IgD-negative memory B cell (primary cell): ENCODE measurements around the gene SERHL2. TPM values are rescaled to one million over a fixed set of nuclear protein-coding genes. Genes with fewer than 3 reads are reported as not detected.
"Not testable (repeated sequence)": the region's sequence is repeated elsewhere in the genome, so short reads cannot be mapped to it uniquely, and the experiment has no call there.

ENCODE experiments used
- H3K27ac Mint-ChIP-seq, 3 donors: one replicate each; pipeline ENCODE4 v1.8.0; 2020 to 2022; ENCODE audit warnings: mild to moderate bottlenecking in 3 of 3, mixed read lengths in 3 of 3, moderate library complexity in 1 of 3
- H3K27me3 Mint-ChIP-seq: one replicate; pipeline ENCODE4 v1.8.0; 2021; ENCODE audit warnings: mixed read lengths
- H3K36me3 Mint-ChIP-seq: one replicate; pipeline ENCODE4 v1.8.0; 2020; ENCODE audit warnings: mild to moderate bottlenecking, mixed read lengths
- H3K4me1 Mint-ChIP-seq, 3 donors: one replicate each; pipeline ENCODE4 v1.8.0; 2020 to 2022; ENCODE audit warnings: mixed read lengths in 3 of 3, mild to moderate bottlenecking in 1 of 3
- H3K4me3 Mint-ChIP-seq, 4 donors: one replicate each; pipeline ENCODE4 v1.8.0; 2020 to 2022; ENCODE audit warnings: mild to moderate bottlenecking in 4 of 4, mixed read lengths in 4 of 4, moderate library complexity in 3 of 4
- H3K9me3 Mint-ChIP-seq, 3 donors: one replicate each; pipeline ENCODE4 v1.8.0; 2020 to 2021; ENCODE audit warnings: mixed read lengths in 3 of 3, mild to moderate bottlenecking in 1 of 3
- polyA plus RNA-seq: library from polyadenylated mRNA; unstranded; fragments of 300-500 nt; fragmentation: Illumina TruSeq; gene quantifications from one replicate; pipeline ENCODE4 v1.2.3, GENCODE V29; 2021

SERHL2 gene
- polyA plus RNA-seq, 1 donor from 2014 or later = 4.5 TPM

DNA sequence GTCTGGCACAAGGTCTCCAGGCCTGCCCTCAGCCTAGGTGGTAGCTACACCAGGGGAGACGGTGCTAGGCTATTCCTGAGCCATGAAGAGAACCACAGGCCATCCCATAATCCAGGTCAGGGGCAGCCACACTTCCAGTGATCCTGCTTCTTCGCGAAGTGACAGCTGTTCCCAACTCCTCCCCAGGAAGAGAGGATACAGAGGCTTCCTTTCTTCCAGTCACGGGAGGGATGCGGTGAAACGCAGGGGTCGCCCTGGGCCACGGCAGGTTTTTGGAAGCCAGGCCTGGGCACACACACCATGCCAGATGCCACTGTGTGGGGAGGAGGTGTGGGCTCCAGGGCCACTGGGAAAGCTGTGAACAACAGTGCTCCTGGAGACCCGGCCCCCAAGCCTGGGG lies 23.4 kb downstream of the SERHL2 start:
- H3K27ac Mint-ChIP-seq, H3K27me3 Mint-ChIP-seq, H3K9me3 Mint-ChIP-seq, H3K4me1 Mint-ChIP-seq, H3K4me3 Mint-ChIP-seq, H3K36me3 Mint-ChIP-seq: not testable (repeated sequence)

DNA sequence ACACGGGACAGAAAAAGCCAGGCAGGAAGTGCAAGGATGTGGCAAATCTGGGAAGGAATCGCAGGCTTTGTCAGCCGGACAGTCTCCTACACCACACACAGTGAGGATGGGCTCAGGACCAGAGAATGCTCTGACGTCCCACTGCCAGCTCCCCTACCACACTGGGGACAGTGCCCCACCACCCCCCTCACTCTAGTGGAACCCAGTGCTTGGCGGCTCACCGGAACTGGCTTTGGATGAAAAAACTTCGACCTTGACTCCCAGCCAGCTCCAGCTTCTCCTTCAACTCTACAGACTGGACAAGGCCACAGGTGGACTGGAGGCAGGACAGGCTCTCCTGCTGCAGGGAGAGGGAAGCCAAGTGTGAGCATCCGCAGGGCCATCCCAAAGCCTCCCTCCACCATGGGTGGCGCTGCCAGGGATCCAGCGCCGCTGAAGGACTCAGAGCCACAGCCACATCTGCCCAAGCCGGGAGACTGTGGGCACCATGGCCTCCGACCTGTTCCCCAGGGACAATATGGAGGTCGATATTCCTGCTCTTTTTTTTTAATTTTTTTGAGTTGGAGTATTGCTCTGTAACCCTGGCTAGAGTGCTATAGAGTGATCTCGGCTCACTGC lies 24.0 kb downstream of the SERHL2 start:
- Mint-ChIP-seq H3K36me3 (peaks cover 4% of the 10 kb centered on the region), H3K4me1 (peaks cover 9 to 13% (median 10%) of the 10 kb centered on the region in 3 donors), H3K27me3 (no peaks in the 10 kb centered on the region), H3K27ac (peak overlapping the region in 1 of 3 donors; percentile 31), H3K9me3 (no peaks in the 10 kb centered on the region), H3K4me3 (peak overlapping the region in 1 of 4 donors; percentile 32)

DNA sequence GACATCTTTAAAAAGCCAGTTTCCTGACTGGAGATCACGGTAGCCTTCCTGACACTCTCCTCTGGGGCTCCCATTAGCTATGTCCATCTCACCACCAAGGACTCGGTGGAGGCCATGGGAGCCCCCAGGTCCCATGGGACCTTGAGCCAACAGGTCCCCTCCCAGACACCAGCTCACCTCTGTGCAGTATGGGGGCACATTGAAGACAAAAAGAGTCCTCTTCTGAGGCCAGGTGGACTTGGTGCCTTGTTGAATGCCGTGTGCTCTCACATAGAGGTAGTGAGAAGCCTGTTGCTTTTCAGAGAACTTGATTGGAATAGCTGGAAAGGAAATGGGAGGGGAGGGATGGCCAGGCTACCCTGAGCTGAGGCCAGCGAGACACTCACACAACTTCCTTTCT lies 26.3 kb downstream of the SERHL2 start:
- Mint-ChIP-seq H3K4me1 (peaks cover 9 to 13% (median 10%) of the 10 kb centered on the region in 3 donors), H3K27ac (peak overlapping the region in 1 of 3 donors; percentile 67), H3K4me3 (peak overlapping the region in 1 of 4 donors; percentile 12)
- not testable (repeated sequence) for H3K9me3 Mint-ChIP-seq, H3K27me3 Mint-ChIP-seq, H3K36me3 Mint-ChIP-seq

DNA sequence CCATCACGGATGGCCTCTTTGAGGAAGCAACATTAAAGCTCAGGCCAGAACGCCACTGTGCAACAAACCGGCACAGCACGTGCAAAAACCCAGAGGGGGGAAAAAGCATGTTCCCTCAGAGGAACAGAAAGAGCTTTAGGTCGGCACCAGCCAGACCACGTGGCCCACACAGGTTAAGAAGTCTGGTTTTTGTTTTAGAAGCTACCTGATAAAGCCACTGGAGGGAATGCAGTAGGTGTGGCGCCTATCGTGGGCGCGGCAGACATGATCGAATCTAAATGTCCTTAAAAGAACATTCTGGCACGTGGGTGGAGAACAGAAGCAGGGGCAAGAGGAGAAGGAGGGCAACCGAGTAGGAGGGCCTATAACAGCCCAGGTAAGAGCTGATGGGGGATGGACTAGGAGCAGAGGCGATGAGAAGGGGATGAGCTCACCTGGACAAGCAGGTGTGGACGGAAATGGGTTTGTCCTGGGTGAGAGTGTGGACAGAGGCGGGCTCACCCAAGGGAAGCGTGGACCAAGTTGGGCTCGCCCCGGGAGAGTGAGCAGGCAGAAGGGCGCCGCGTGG lies 27.5 kb downstream of the SERHL2 start:
- not testable (repeated sequence) for H3K9me3 Mint-ChIP-seq, H3K27me3 Mint-ChIP-seq, H3K36me3 Mint-ChIP-seq
- Mint-ChIP-seq H3K4me1 (peaks cover 9 to 13% (median 10%) of the 10 kb centered on the region in 3 donors), H3K27ac (peak overlapping the region; percentile 84 to 93 (median 91)), H3K4me3 (peak overlapping the region; percentile 92 to 99 (median 98))

- H3K9me3 Mint-ChIP-seq = no peaks in the 10 kb centered on the region
- H3K27me3 Mint-ChIP-seq = no peaks in the 10 kb centered on the region
- peaks cover 9 to 13% (median 10%) of the 10 kb centered on the region in 3 donors for H3K4me1 Mint-ChIP-seq
- H3K4me3 Mint-ChIP-seq = peak overlapping the region; percentile 92 to 99 (median 96)
- peaks cover 3% of the 10 kb centered on the region for H3K36me3 Mint-ChIP-seq
- peak overlapping the region; percentile 91 to 93 (median 91) for H3K27ac Mint-ChIP-seq
These were observed 28.3 kb downstream of the SERHL2 start for GRCh38 chr22:42581762-42582716.

DNA sequence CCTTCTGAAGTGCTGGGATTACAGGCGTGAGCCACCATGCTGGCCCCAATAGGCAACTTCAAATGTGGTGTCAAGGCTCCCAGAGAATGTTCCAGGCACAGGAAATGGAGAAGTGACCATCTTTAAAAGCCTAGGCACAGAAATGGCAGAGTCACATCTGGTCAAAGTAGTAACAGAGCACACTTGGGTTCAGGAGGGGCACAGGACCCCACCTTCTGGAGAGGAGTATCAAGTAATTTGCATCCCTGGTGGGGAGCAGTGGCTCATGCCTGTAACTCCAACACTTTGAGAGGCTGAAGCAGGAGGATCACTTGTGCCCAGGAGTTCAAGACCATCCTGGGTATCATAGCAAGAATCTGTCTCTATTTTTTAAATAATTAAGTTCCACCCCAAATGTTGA lies 29.2 kb downstream of the SERHL2 start:
- Mint-ChIP-seq H3K4me1 (peaks cover 13 to 15% (median 14%) of the 10 kb centered on the region in 3 donors), H3K9me3 (no peaks in the 10 kb centered on the region), H3K27me3 (no peaks in the 10 kb centered on the region), H3K27ac (no peak overlapping the region), H3K36me3 (peaks cover 1% of the 10 kb centered on the region), H3K4me3 (peak overlapping the region in 2 of 4 donors; percentile 95 to 96)

GRCh38 chr22:42584364-42584940 lies 30.7 kb downstream of the SERHL2 start:
- Mint-ChIP-seq H3K4me3 (no peak overlapping the region), H3K4me1 (peaks cover 13 to 15% (median 14%) of the 10 kb centered on the region in 3 donors), H3K27ac (no peak overlapping the region), H3K27me3 (no peaks in the 10 kb centered on the region), H3K36me3 (peaks cover 1% of the 10 kb centered on the region), H3K9me3 (no peaks in the 10 kb centered on the region)

DNA sequence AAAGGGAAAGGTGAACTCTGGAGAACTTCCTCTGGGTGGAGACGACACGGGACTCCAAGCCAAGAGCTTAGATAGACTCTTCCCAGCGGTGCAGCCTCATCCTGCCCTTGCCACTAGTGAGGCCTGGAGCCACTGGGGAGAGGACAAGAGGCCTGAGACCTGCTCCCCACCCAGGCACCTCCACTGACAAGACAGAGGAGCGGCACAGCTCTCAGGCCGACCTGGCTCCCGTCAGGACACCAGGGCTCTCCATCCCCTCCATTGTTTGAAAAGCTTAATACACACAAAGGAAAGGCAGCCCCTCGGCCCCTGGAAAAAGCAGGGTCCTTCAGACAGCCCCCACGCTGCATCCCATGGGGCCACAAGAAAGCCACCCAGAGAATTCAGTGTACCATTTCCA lies 31.3 kb downstream of the SERHL2 start:
- Mint-ChIP-seq H3K4me1 (peaks cover 13 to 15% (median 14%) of the 10 kb centered on the region in 3 donors), H3K36me3 (peaks cover 1% of the 10 kb centered on the region), H3K27ac (no peak overlapping the region), H3K9me3 (no peaks in the 10 kb centered on the region), H3K4me3 (peak overlapping the region in 1 of 4 donors; percentile 32), H3K27me3 (no peaks in the 10 kb centered on the region)

DNA sequence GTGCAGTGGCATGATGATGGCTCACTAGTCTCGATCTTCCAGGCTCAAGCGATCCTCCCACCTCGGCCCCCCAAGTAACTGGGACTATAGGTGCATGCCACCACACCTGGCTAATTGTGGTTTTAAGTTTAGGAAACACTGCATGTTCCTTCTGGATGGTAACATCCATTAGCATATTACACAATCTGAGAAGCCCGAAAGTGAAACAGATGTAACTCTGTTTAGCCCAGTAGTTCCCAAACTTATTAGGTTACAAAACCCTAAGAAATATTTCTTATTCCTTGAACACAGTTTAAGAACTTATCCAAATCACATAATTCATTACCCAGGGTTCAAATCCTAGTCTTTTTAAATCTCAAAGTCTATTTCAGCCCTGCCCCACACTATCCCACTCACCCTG lies 32.6 kb downstream of the SERHL2 start:
- H3K4me3 Mint-ChIP-seq = peak overlapping the region in 1 of 4 donors; percentile 23
- peaks cover 1% of the 10 kb centered on the region for H3K36me3 Mint-ChIP-seq
- peak overlapping the region in 2 of 3 donors; percentile 5 to 10 for H3K27ac Mint-ChIP-seq
- H3K9me3 Mint-ChIP-seq = no peaks in the 10 kb centered on the region
- peaks cover 7 to 12% (median 10%) of the 10 kb centered on the region in 3 donors for H3K4me1 Mint-ChIP-seq
- no peaks in the 10 kb centered on the region for H3K27me3 Mint-ChIP-seq

DNA sequence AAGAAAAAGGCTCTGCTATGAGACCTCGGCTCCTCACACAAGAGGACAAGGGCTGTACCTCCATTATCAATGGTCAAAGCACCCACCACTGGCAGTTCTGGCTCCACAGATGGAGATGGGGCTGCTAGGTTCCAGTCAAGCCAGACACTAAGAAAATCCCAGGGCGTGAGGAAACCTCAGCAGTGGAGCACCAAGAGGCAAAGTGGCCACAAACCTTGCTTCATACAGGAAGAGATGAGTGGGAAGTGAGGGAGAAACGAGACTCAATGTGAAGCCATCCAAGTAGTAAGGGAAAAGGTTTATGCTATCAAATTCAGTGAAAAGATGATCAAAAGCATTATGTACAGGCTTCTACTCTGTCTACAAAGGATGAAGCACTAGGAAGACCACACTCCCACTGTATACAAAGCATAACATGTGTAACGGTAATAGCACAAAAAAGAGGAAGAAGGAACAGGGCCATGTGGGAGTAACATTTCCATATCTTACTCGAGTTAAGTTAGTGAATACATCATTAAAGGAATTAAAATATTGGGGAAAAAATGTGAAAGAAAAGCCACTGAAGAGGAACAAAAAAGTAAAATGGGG lies 33.9 kb downstream of the SERHL2 start:
- no peak overlapping the region for H3K4me3 Mint-ChIP-seq
- H3K27ac Mint-ChIP-seq = peak overlapping the region in 1 of 3 donors; percentile 67
- H3K36me3 Mint-ChIP-seq = peaks cover 1% of the 10 kb centered on the region

DNA sequence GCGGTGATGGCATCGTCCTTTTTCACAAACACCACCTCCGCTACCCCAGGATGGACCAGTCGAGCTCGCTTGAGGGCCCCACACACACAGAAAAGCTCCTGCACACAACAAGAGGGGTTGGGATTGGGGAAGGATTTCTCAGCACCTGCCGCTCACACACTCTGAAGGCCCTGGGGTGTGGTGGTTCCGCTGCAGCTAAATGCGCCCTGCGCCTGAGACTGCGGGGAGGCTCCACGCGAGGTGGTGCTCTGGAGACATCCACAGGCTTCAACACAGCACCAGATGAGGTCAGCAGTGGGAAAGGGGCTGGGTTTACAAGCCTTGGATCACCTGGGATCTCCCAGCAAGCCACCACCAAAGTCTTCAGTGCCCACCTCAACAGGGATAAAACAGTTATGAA lies 38.2 kb downstream of the SERHL2 start:
- H3K4me1 Mint-ChIP-seq = peaks cover 0 to 5% (median 5%) of the 10 kb centered on the region in 3 donors
- no peaks in the 10 kb centered on the region for H3K9me3 Mint-ChIP-seq
- H3K4me3 Mint-ChIP-seq = no peak overlapping the region
- no peak overlapping the region for H3K27ac Mint-ChIP-seq
- H3K36me3 Mint-ChIP-seq = peaks cover 2% of the 10 kb centered on the region
- H3K27me3 Mint-ChIP-seq = no peaks in the 10 kb centered on the region

More for the DNA sequence above, 33.9 kb downstream of the SERHL2 start:
- Mint-ChIP-seq H3K27me3 (no peaks in the 10 kb centered on the region), H3K4me1 (peaks cover 0 to 5% (median 5%) of the 10 kb centered on the region in 3 donors), H3K9me3 (no peaks in the 10 kb centered on the region)

GRCh38 chr22:42595434-42595833 lies 41.7 kb downstream of the SERHL2 start:
- Mint-ChIP-seq H3K9me3 (no peaks in the 10 kb centered on the region), H3K27ac (peak overlapping the region in 2 of 3 donors; percentile 50 to 67), H3K4me3 (no peak overlapping the region), H3K4me1 (no peaks in the 10 kb centered on the region), H3K36me3 (peaks cover 2% of the 10 kb centered on the region), H3K27me3 (no peaks in the 10 kb centered on the region)

DNA sequence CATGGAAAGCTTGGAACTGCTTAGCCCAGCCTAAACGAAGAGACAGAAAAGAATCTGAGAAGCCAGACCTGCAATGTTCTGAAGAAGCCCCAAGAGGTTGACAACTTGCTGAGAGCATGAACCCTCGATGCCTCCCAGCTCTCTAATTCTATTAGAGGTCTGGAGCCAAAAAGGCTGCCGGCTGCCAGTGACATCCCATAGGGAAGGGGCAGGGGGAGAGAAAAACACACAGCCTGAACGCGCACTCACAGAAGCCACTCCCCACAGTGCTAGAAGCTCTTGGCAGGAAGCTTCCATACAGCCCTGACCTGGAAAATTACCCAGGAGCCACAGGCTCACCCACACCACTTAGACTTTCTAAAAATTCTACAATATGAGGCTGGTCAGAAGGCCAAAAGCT lies 42.6 kb downstream of the SERHL2 start:
- H3K36me3 Mint-ChIP-seq = peaks cover 2% of the 10 kb centered on the region
- H3K4me3 Mint-ChIP-seq = no peak overlapping the region
- no peaks in the 10 kb centered on the region for H3K27me3 Mint-ChIP-seq
- peak overlapping the region in 2 of 3 donors; percentile 31 to 76 for H3K27ac Mint-ChIP-seq
- H3K9me3 Mint-ChIP-seq = no peaks in the 10 kb centered on the region
- H3K4me1 Mint-ChIP-seq = no peaks in the 10 kb centered on the region

GRCh38 chr22:42596863-42597530 lies 43.2 kb downstream of the SERHL2 start:
- H3K27me3 Mint-ChIP-seq = no peaks in the 10 kb centered on the region
- peaks cover 0 to 4% (median 1%) of the 10 kb centered on the region in 3 donors for H3K4me1 Mint-ChIP-seq
- no peaks in the 10 kb centered on the region for H3K9me3 Mint-ChIP-seq
- H3K27ac Mint-ChIP-seq = no peak overlapping the region
- no peak overlapping the region for H3K4me3 Mint-ChIP-seq
- H3K36me3 Mint-ChIP-seq = peaks cover 2% of the 10 kb centered on the region
